Mesothelial cell of epicardium (in vitro differentiated cells): Measurements from ENCODE around the gene AGBL1. TPM values are rescaled to one million over a fixed set of nuclear protein-coding genes. Genes with fewer than 3 reads are reported as not detected.

Experiments
- DNase-seq, 2 experiments: peaks; one replicate each; pipeline ENCODE4 v3.0.0; 2021; ENCODE audit warnings: low spot score in 2 of 2; ENCODE audit not compliant: unreplicated experiment in 2 of 2
- H3K27ac Mint-ChIP-seq: 2 replicates; pipeline ENCODE4 v1.8.0; 2021; ENCODE audit warnings: mixed read lengths
- H3K27me3 Mint-ChIP-seq: 2 replicates; pipeline ENCODE4 v1.8.0; 2021; ENCODE audit warnings: low read depth, mixed read lengths
- H3K36me3 Mint-ChIP-seq: 2 replicates; pipeline ENCODE4 v1.8.0; 2021; ENCODE audit warnings: mixed read lengths
- H3K4me1 Mint-ChIP-seq: 2 replicates; pipeline ENCODE4 v1.8.0; 2021; ENCODE audit warnings: mixed read lengths
- H3K4me3 Mint-ChIP-seq: 2 replicates; pipeline ENCODE4 v1.8.0; 2021; ENCODE audit warnings: mild to moderate bottlenecking, moderate library complexity, mixed read lengths
- H3K9me3 Mint-ChIP-seq: 2 replicates; pipeline ENCODE4 v1.8.0; 2021; ENCODE audit warnings: mixed read lengths
- total RNA-seq: library from RNA; stranded (reverse); gene quantifications from 3 replicates; pipeline ENCODE4 v1.2.1, GENCODE V29; 2021
- TF ChIP-seq, protein P1 (sequence below): fragments of 200-600 bp; sonication (generic); IDR thresholded peaks from one replicate; pipeline ENCODE4 v1.5.0; 2021; ENCODE audit warnings: antibody characterized with exemption; ENCODE audit not compliant: unreplicated experiment

Gene AGBL1
- total RNA-seq, 1 donor from 2014 or later = not detected

- no peaks in the 10 kb centered on the region for H3K4me1 Mint-ChIP-seq
- no peak for DNase-seq
- H3K36me3 Mint-ChIP-seq = no peaks in the 10 kb centered on the region
- TF ChIP-seq, protein P1, sequence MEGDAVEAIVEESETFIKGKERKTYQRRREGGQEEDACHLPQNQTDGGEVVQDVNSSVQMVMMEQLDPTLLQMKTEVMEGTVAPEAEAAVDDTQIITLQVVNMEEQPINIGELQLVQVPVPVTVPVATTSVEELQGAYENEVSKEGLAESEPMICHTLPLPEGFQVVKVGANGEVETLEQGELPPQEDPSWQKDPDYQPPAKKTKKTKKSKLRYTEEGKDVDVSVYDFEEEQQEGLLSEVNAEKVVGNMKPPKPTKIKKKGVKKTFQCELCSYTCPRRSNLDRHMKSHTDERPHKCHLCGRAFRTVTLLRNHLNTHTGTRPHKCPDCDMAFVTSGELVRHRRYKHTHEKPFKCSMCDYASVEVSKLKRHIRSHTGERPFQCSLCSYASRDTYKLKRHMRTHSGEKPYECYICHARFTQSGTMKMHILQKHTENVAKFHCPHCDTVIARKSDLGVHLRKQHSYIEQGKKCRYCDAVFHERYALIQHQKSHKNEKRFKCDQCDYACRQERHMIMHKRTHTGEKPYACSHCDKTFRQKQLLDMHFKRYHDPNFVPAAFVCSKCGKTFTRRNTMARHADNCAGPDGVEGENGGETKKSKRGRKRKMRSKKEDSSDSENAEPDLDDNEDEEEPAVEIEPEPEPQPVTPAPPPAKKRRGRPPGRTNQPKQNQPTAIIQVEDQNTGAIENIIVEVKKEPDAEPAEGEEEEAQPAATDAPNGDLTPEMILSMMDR = no peak
- no peaks in the 10 kb centered on the region for H3K9me3 Mint-ChIP-seq
- H3K27ac Mint-ChIP-seq = no peak overlapping the region
- no peak overlapping the region for H3K4me3 Mint-ChIP-seq
- H3K27me3 Mint-ChIP-seq = peaks cover 42% of the 10 kb centered on the region
These were observed 3.1 kb downstream of the AGBL1 start for GRCh38 chr15:86082619-86083380.

DNA sequence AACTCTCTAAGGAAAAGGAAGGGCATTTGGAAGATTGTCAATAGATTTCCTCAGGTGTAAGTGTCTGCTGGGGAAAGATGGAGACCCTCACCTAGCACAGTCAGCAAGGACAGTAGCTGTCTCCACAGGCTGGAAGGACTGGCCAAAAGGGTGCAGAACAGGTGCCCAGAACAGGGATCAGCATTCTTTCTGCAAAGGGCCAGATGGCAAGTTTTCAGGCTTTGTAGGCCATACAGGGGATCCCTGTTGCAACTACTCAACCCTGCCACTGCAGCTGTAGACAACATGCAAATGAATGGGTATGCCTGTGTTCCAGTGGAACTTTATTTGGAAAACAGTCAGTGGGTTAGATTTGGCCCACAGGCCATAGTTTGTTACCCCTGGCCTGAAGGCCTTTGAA lies 8.1 kb downstream of the AGBL1 start:
- no peaks in the 10 kb centered on the region for H3K9me3 Mint-ChIP-seq
- H3K4me1 Mint-ChIP-seq = peaks cover 1% of the 10 kb centered on the region
- H3K27ac Mint-ChIP-seq = no peak overlapping the region
- peaks cover 37% of the 10 kb centered on the region for H3K27me3 Mint-ChIP-seq
- TF ChIP-seq, protein P1 = no peak
- no peak for DNase-seq
- no peak overlapping the region for H3K4me3 Mint-ChIP-seq
- no peaks in the 10 kb centered on the region for H3K36me3 Mint-ChIP-seq

- no peaks in the 10 kb centered on the region for H3K9me3 Mint-ChIP-seq
- TF ChIP-seq, protein P1 = no peak
- H3K36me3 Mint-ChIP-seq = no peaks in the 10 kb centered on the region
- H3K4me3 Mint-ChIP-seq = no peak overlapping the region
- DNase-seq = no peak
- H3K27ac Mint-ChIP-seq = no peak overlapping the region
- H3K27me3 Mint-ChIP-seq = peaks cover 34% of the 10 kb centered on the region
- peaks cover 1% of the 10 kb centered on the region for H3K4me1 Mint-ChIP-seq
These were observed 9.8 kb downstream of the AGBL1 start for GRCh38 chr15:86089422-86089821.

DNA sequence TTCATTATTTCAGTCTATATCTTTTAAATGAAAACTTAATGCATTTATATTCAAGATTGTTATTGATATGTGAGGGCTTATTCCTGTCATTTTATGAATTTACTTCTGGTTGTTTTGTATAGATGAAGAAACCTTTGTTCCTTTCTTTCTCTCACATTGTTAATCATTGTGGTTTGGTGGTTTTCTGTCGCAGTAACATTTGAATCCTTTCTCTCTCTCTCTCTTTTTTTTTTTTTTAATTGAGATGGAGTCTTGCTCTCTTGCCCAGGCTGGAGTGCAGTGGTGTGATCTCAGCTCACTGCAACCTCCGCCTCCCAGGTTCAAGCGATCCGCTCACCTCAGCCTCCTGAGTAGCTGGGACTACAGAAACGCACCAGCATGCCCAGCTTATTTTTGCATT lies 22.1 kb downstream of the AGBL1 start:
- Mint-ChIP-seq H3K27ac (no peak overlapping the region), H3K36me3 (no peaks in the 10 kb centered on the region), H3K4me3 (no peak overlapping the region), H3K4me1 (no peaks in the 10 kb centered on the region), H3K27me3 (peaks cover 23% of the 10 kb centered on the region), H3K9me3 (peaks cover 12% of the 10 kb centered on the region)
- no peak for DNase-seq
- TF ChIP-seq, protein P1 = no peak

DNA sequence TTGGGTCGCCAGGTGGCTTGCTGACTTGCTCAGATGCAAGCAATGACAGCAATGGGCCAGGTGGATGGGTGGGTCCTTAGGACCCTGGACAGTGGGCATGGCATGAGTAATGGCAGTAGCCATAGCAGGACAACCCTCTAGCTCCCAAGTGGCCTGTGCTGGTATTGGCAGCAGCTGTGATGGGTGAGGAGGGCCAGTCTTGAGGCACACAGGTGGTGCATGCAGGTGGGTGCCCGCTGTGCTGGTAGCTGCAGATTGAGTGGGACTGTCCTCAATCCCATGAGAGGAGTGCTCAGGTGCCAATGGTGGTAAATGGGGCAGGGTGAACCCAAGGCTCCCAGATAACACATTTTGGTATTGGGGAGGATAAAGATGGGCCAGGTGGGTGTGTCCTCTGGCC lies 24.2 kb downstream of the AGBL1 start:
- Mint-ChIP-seq H3K9me3 (peaks cover 12% of the 10 kb centered on the region), H3K4me1 (no peaks in the 10 kb centered on the region), H3K27me3 (peaks cover 29% of the 10 kb centered on the region), H3K4me3 (no peak overlapping the region), H3K27ac (no peak overlapping the region), H3K36me3 (no peaks in the 10 kb centered on the region)
- DNase-seq = no peak
- TF ChIP-seq, protein P1 = no peak
